Liver (tissue), 9 donors: Measurements from ENCODE around the gene PRPF40B. TPM values are rescaled to one million over a fixed set of nuclear protein-coding genes. Genes with fewer than 3 reads are reported as not detected.

ENCODE experiments used
- DNase-seq: peaks from one replicate; pipeline ENCODE4 v3.0.0-alpha.2; 2017; ENCODE audit warnings: low spot score
- H3K27ac ChIP-seq, 2 donors: one replicate each; pipeline ENCODE4 v1.7.0; 2013; ENCODE audit warnings: inconsistent platforms in 2 of 2, low read length in 2 of 2, control low read depth in 1 of 2, low read depth in 1 of 2, mild to moderate bottlenecking in 1 of 2
- H3K27me3 ChIP-seq, 4 donors: one replicate each; pipeline versions ENCODE4 v1.6.1 to v1.7.0; 2013; ENCODE audit warnings: low read length in 3 of 4, inconsistent platforms in 1 of 4, mild to moderate bottlenecking in 1 of 4, moderate library complexity in 1 of 4; ENCODE audit not compliant: control insufficient read depth in 4 of 4, insufficient read depth in 4 of 4
- H3K36me3 ChIP-seq, 4 donors: one replicate each; pipeline versions ENCODE4 v1.6.1 to v1.7.0; 2013; ENCODE audit warnings: low read length in 3 of 4, mild to moderate bottlenecking in 3 of 4, low read depth in 1 of 4, moderate library complexity in 1 of 4; ENCODE audit not compliant: control insufficient read depth in 4 of 4, insufficient read depth in 3 of 4
- H3K4me1 ChIP-seq, 4 donors: one replicate each; pipeline versions ENCODE4 v1.6.1 to v1.7.0; 2013; ENCODE audit warnings: low read length in 3 of 4, mild to moderate bottlenecking in 3 of 4, moderate library complexity in 1 of 4; ENCODE audit not compliant: control insufficient read depth in 4 of 4, insufficient read depth in 4 of 4
- H3K4me3 ChIP-seq, 3 donors: one replicate each; pipeline versions ENCODE4 v1.6.1 to v1.7.0; 2013; ENCODE audit warnings: low read length in 3 of 3, control low read depth in 1 of 3, low read depth in 1 of 3, mild to moderate bottlenecking in 1 of 3
- H3K9ac ChIP-seq, 2 donors: one replicate each; pipeline ENCODE4 v1.7.0; 2013; ENCODE audit warnings: low read length in 2 of 2, mild to moderate bottlenecking in 2 of 2, moderate library complexity in 2 of 2, control low read depth in 1 of 2, low read depth in 1 of 2
- H3K9me3 ChIP-seq, 4 donors: one replicate each; pipeline versions ENCODE4 v1.6.1 to v1.7.0; 2013; ENCODE audit warnings: low read length in 3 of 4; ENCODE audit not compliant: control insufficient read depth in 4 of 4
- ATF3 ChIP-seq: IDR thresholded peaks from 2 replicates; pipeline ENCODE4 v1.6.1; 2016; ENCODE audit warnings: antibody characterized with exemption
- CTCF ChIP-seq: fragments of 150-350 bp; IDR thresholded peaks from 2 replicates; pipeline ENCODE4 v1.5.1; 2017; ENCODE audit warnings: improper control_type of control experiment, low read depth, low read length; ENCODE audit not compliant: missing input control
- EGR1 ChIP-seq, 2 donors: IDR thresholded peaks; 2 replicates each; pipeline ENCODE4 v1.6.1; 2016 to 2018; ENCODE audit warnings: antibody characterized with exemption in 2 of 2, low read depth in 2 of 2
- FOXA1 ChIP-seq: IDR thresholded peaks from 2 replicates; pipeline ENCODE4 v1.6.1; 2016; ENCODE audit warnings: antibody characterized with exemption
- FOXA2 ChIP-seq: IDR thresholded peaks from 2 replicates; pipeline ENCODE4 v1.6.1; 2016; ENCODE audit warnings: antibody characterized with exemption
- GABPA ChIP-seq, 2 donors: IDR thresholded peaks in 1 of 2; conservative IDR thresholded peaks in 1 of 2; 2 replicates each; pipeline ENCODE4 v1.6.1; 2016; ENCODE audit warnings: antibody characterized with exemption in 2 of 2, mild to moderate bottlenecking in 1 of 2, moderate library complexity in 1 of 2
- HNF4A ChIP-seq, 2 donors: conservative IDR thresholded peaks; 2 replicates each; pipeline ENCODE4 v1.6.1; 2016; ENCODE audit warnings: antibody characterized with exemption in 2 of 2, mild to moderate bottlenecking in 2 of 2
- HNF4G ChIP-seq: IDR thresholded peaks from 2 replicates; pipeline ENCODE4 v1.6.1; 2016; ENCODE audit warnings: antibody characterized with exemption
- JUND ChIP-seq, 2 donors: IDR thresholded peaks; 2 replicates each; pipeline ENCODE4 v1.6.1; 2016; ENCODE audit warnings: antibody characterized with exemption in 2 of 2
- MAX ChIP-seq: IDR thresholded peaks from 2 replicates; pipeline ENCODE4 v1.6.1; 2016; ENCODE audit warnings: antibody characterized with exemption
- NR2F2 ChIP-seq: IDR thresholded peaks from 2 replicates; pipeline ENCODE4 v1.6.1; 2016; ENCODE audit warnings: antibody characterized with exemption
- RAD21 ChIP-seq, 2 donors: IDR thresholded peaks; 2 replicates each; pipeline ENCODE4 v1.6.1; 2016; ENCODE audit warnings: antibody characterized with exemption in 2 of 2, mild to moderate bottlenecking in 2 of 2
- REST ChIP-seq: IDR thresholded peaks from 2 replicates; pipeline ENCODE4 v1.6.1; 2016; ENCODE audit warnings: antibody characterized with exemption, mild to moderate bottlenecking
- RXRA ChIP-seq, 2 donors: IDR thresholded peaks; 2 replicates each; pipeline ENCODE4 v1.6.1; 2017 to 2018; ENCODE audit warnings: antibody characterized with exemption in 2 of 2, mild to moderate bottlenecking in 1 of 2
- SP1 ChIP-seq: IDR thresholded peaks from 2 replicates; pipeline ENCODE4 v1.6.1; 2018; ENCODE audit warnings: antibody characterized with exemption, mild to moderate bottlenecking
- TAF1 ChIP-seq: conservative IDR thresholded peaks from 2 replicates; pipeline ENCODE4 v1.6.1; 2016; ENCODE audit warnings: antibody characterized with exemption, mild to moderate bottlenecking
- YY1 ChIP-seq: IDR thresholded peaks from 2 replicates; pipeline ENCODE4 v1.6.1; 2016; ENCODE audit warnings: antibody characterized with exemption, mild to moderate bottlenecking
- ZBTB33 ChIP-seq: IDR thresholded peaks from 2 replicates; pipeline ENCODE4 v1.6.1; 2016; ENCODE audit warnings: antibody characterized with exemption
- WGBS: extraction: QIAGEN DNeasy Blood & Tissue Kit; methylation state at CpG from one replicate; pipeline ENCODE4 v1.1.7; 2013; 5-methylcytosine and 5-hydroxymethylcytosine counted together
- polyA plus RNA-seq, 2 donors: library from polyadenylated mRNA; stranded (reverse) in 1 of 2; unstranded in 1 of 2; fragments of 200-250 nt in 1 of 2; fragments of >200 nt in 1 of 2; fragmentation: Nextera tagmentation in 1 of 2; extraction: Ambion mirVana in 1 of 2; gene quantifications; one replicate each; pipeline versions ENCODE4 v1.2.1 to v1.2.3, GENCODE V29; 2013 to 2015
- total RNA-seq, 2 donors: library from RNA; depleted of rRNA; stranded (reverse); fragments of >200 nt; gene quantifications; one replicate each; pipeline ENCODE4 v1.2.3, GENCODE V29; 2014
- donor health status: healthy.
- donor health status: healthy.
- donor health status: healthy.
- donor health status: healthy.
- donor health status: healthy.

PRPF40B gene
- total and polyA plus RNA-seq, 4 donors, result 2.4 to 4.8 (median 3.9) TPM

- no peaks in the 10 kb centered on the region for H3K9me3 ChIP-seq
- no peak overlapping the region for H3K27ac ChIP-seq
- H3K9ac ChIP-seq, result no peak overlapping the region
- no peak for DNase-seq
- H3K36me3 ChIP-seq, result peaks cover 0 to 2% (median 0%) of the 10 kb centered on the region in 4 donors
- no peak overlapping the region for H3K4me3 ChIP-seq
- TF ChIP-seq TAF1 (no peak), EGR1 (IDR thresholded peaks at IDR 0.05; ENCODE audit: low read depth in 2 of 2) (no peak), REST (no peak), YY1 (no peak), HNF4G (no peak), ZBTB33 (no peak)
- 97% methylated on average over 11 of the region's 11 CpGs for WGBS
- no peaks in the 10 kb centered on the region for H3K27me3 ChIP-seq
- H3K4me1 ChIP-seq, result peaks cover 3 to 15% (median 11%) of the 10 kb centered on the region in 4 donors
Measured at GRCh38 chr12:49649445-49649844, 26.1 kb downstream of the PRPF40B start.

GRCh38 chr12:49649892-49650291, 26.5 kb downstream of the PRPF40B start:
- TF ChIP-seq YY1, result no peak
- peak; percentile 61 for TF ChIP-seq HNF4G
- no peak for TF ChIP-seq TAF1
- no peak for TF ChIP-seq EGR1 (IDR thresholded peaks at IDR 0.05; ENCODE audit: low read depth in 2 of 2)
- TF ChIP-seq RAD21 (IDR thresholded peaks at IDR 0.05), result peak in 1 of 2 donors; percentile 13
- peak; percentile 50 for TF ChIP-seq SP1
- no peak for TF ChIP-seq CTCF
- no peak for TF ChIP-seq FOXA2
- TF ChIP-seq NR2F2, result no peak
- TF ChIP-seq RXRA (IDR thresholded peaks at IDR 0.05), result no peak
- no peak for TF ChIP-seq FOXA1
- no peak for TF ChIP-seq MAX
- TF ChIP-seq REST, result no peak
- TF ChIP-seq GABPA (IDR thresholded peaks at IDR 0.05 in 1 of 2, conservative IDR thresholded peaks at IDR 0.05 in 1 of 2), result no peak
- TF ChIP-seq HNF4A (conservative IDR thresholded peaks at IDR 0.05), result peak; percentile 14 to 91
- peak; percentile 87 for TF ChIP-seq ATF3
- no peak for TF ChIP-seq JUND (IDR thresholded peaks at IDR 0.05)
- TF ChIP-seq ZBTB33, result no peak
- DNase-seq, result no peak
- Histone ChIP-seq H3K27ac (no peak overlapping the region), H3K9me3 (no peaks in the 10 kb centered on the region), H3K36me3 (peaks cover 0 to 2% (median 0%) of the 10 kb centered on the region in 4 donors), H3K4me1 (peaks cover 0 to 11% (median 7%) of the 10 kb centered on the region in 4 donors), H3K9ac (no peak overlapping the region), H3K4me3 (no peak overlapping the region), H3K27me3 (no peaks in the 10 kb centered on the region)
- WGBS, result 48% methylated on average over 5 of the region's 5 CpGs
